Mucosa of rectum (tissue), 2 donors: ENCODE data around the gene LDLRAD1.
"Not testable (repeated sequence)": the region's sequence is repeated elsewhere in the genome, so short reads cannot be mapped to it uniquely, and the experiment has no call there.

Experiments used
- H3K27ac ChIP-seq, 2 donors: one replicate each; pipeline ENCODE4 v1.7.0; 2013; ENCODE audit warnings: inconsistent platforms in 2 of 2, low read depth in 2 of 2, low read length in 2 of 2
- H3K27me3 ChIP-seq, 2 donors: one replicate each; pipeline ENCODE4 v1.7.0; 2013; ENCODE audit warnings: low read length in 2 of 2; ENCODE audit not compliant: control insufficient read depth in 2 of 2, insufficient read depth in 2 of 2
- H3K36me3 ChIP-seq, 2 donors: one replicate each; pipeline ENCODE4 v1.7.0; 2013; ENCODE audit warnings: low read length in 2 of 2; ENCODE audit not compliant: control insufficient read depth in 2 of 2, insufficient read depth in 2 of 2
- H3K4me1 ChIP-seq, 2 donors: one replicate each; pipeline ENCODE4 v1.7.0; 2013; ENCODE audit warnings: low read length in 2 of 2, mild to moderate bottlenecking in 1 of 2; ENCODE audit not compliant: control insufficient read depth in 2 of 2, insufficient read depth in 2 of 2
- H3K4me3 ChIP-seq, 2 donors: one replicate each; pipeline ENCODE4 v1.7.0; 2013; ENCODE audit warnings: low read length in 2 of 2
- H3K9ac ChIP-seq, 2 donors: one replicate each; pipeline ENCODE4 v1.7.0; 2013; ENCODE audit warnings: low read length in 2 of 2, low read depth in 1 of 2, mild to moderate bottlenecking in 1 of 2
- H3K9me3 ChIP-seq, 2 donors: one replicate each; pipeline ENCODE4 v1.7.0; 2013; ENCODE audit warnings: low read length in 2 of 2; ENCODE audit not compliant: control insufficient read depth in 2 of 2
- donor health status: healthy.
- donor health status: Normal muscosa, but diverticular disease.

Gene LDLRAD1

DNA sequence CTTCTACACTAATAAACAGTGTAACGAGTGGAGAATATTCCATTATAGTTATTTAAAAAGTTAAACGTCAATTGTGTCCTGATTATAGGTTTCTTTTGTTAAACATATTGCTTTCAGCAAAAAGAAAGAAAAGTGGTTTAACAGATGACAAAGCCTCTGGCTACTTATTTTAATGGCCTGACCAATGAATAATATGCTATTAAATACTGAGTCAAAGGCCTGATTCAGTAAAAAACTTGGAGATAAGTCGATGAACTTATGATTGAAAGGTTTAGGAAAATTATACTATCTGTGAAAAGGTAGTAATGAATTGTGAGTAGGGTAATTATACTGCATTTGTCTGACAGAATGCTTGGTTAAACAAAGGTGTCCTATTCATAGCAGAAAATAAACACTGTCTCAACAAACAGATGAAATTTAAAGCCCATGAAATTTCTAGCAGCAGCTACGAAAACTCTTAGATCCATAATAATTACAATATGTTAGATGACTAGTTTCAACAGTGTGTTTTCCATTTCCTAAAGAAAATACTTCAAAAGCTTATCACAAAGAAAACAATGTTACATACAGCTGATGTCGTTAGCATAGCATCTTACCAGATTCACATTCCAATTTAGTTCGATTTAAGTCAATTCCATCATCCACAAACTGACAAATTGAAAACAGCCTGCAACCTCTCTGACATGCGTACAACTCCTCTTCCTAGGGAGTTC lies 28.8 kb upstream of the LDLRAD1 start:
- no peaks in the 10 kb centered on the region for H3K27me3 ChIP-seq
- no peak overlapping the region for H3K27ac ChIP-seq
- no peaks in the 10 kb centered on the region for H3K9me3 ChIP-seq
- peaks cover 11 to 27% of the 10 kb centered on the region in 2 donors for H3K36me3 ChIP-seq
- H3K4me1 ChIP-seq: peaks cover 26 to 28% of the 10 kb centered on the region in 2 donors
- no peak overlapping the region for H3K9ac ChIP-seq
- H3K4me3 ChIP-seq: no peak overlapping the region

GRCh38 chr1:54045496-54045895 lies 27.5 kb upstream of the LDLRAD1 start:
- Histone ChIP-seq H3K27me3 (no peaks in the 10 kb centered on the region), H3K27ac (no peak overlapping the region), H3K36me3 (peaks cover 24 to 40% of the 10 kb centered on the region in 2 donors), H3K9ac (no peak overlapping the region), H3K9me3 (no peaks in the 10 kb centered on the region), H3K4me3 (no peak overlapping the region), H3K4me1 (peaks cover 17% of the 10 kb centered on the region in 2 donors)

DNA sequence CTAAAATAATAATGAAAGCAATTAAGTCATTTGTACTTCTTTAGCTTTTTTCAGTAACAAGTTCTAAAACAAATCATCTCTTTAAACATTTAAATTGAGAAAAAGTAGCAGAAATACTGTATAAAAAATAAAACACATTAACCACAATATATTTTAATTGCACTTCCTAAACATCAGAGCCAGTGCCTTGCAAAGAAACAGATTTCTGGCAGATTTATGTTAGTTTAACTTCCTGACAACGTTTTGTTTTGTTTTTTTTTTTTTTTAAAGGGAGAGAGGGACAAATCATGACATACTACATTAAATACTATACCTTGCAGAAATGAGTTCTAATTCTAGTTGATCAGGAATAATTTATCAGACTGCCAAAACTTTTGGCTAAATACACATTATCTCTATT lies 23.8 kb upstream of the LDLRAD1 start:
- Histone ChIP-seq H3K4me1 (peaks cover 0 to under 1% of the 10 kb centered on the region in 2 donors), H3K36me3 (peaks cover 59 to 73% of the 10 kb centered on the region in 2 donors), H3K27me3 (no peaks in the 10 kb centered on the region), H3K4me3 (no peak overlapping the region), H3K27ac (no peak overlapping the region), H3K9me3 (no peaks in the 10 kb centered on the region), H3K9ac (no peak overlapping the region)

- Histone ChIP-seq H3K36me3 (peaks cover 77 to 86% of the 10 kb centered on the region in 2 donors), H3K4me3 (no peak overlapping the region), H3K9ac (no peak overlapping the region), H3K27ac (no peak overlapping the region), H3K4me1 (no peaks in the 10 kb centered on the region), H3K9me3 (no peaks in the 10 kb centered on the region), H3K27me3 (no peaks in the 10 kb centered on the region)
These were observed 19.5 kb upstream of the LDLRAD1 start for GRCh38 chr1:54037476-54037875.

DNA sequence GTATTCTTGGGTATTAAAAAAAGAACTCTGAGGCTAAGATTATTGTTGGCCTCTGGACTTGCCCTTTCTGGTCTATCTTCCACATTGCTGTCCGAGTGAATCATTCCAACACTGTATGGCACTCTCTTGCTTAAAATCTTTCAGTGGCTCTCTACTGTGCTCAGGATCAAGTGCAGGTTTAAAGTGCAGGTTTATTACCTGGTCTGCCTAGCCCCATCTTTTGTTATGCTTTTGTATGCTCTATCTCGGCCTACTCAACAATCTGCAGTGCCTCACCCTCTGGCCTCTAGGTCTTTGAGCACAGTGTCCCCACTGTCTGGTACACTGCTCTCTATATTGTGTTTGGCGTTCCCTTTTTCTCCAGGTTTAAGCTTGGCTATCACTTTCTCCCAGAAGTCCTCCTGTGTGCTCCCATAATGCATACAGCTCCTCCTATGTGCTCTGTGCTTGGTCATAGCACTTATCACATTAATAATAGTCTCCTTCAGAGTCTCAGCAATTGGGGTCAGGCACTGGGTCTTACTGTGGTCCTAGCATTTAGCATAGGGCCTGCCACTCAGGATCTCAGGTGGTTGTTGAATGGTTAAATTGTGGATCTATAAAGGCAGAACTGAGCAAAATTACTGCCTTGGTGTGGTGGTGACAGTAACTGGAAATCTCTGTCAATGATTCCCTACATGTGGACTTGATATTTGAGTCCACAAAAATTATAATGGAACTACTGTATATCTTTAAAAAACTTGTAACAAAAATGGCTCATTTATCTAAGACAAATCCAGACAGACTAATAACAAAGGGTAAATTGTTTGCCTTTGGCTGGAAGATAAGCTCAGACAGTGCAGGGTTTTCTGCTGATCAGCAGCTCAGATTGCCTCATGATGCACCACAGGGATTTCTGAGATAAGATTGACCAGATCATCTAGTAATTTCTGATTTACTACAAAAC lies 10.6 kb upstream of the LDLRAD1 start:
- Histone ChIP-seq H3K9me3 (no peaks in the 10 kb centered on the region), H3K9ac (no peak overlapping the region), H3K27ac (no peak overlapping the region), H3K4me3 (no peak overlapping the region), H3K36me3 (peaks cover 25 to 36% of the 10 kb centered on the region in 2 donors), H3K27me3 (no peaks in the 10 kb centered on the region), H3K4me1 (peaks cover 0 to 3% of the 10 kb centered on the region in 2 donors)

DNA sequence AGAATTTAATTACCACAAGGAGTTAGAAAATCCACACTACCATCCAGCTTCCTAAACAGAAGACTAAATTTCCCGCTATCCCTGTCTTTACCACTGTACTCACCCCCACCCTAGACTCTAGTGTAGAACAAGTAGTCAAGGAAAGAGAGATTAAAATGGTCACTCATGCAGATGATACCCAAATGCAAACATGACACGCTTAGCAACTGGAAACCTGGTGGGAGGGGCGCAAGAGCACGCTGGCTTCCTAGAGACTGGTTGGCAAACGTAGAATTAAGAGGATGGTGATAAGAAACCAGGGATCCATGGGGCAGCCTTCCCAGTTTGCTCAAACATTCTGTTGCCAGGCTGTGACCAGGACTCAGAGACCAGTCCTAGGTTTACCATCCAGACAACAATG lies 9.9 kb upstream of the LDLRAD1 start:
- no peaks in the 10 kb centered on the region for H3K9me3 ChIP-seq
- no peak overlapping the region for H3K27ac ChIP-seq
- H3K9ac ChIP-seq: no peak overlapping the region
- no peaks in the 10 kb centered on the region for H3K27me3 ChIP-seq
- peaks cover 0 to 3% of the 10 kb centered on the region in 2 donors for H3K4me1 ChIP-seq
- H3K4me3 ChIP-seq: no peak overlapping the region
- H3K36me3 ChIP-seq: peaks cover 22 to 33% of the 10 kb centered on the region in 2 donors

DNA sequence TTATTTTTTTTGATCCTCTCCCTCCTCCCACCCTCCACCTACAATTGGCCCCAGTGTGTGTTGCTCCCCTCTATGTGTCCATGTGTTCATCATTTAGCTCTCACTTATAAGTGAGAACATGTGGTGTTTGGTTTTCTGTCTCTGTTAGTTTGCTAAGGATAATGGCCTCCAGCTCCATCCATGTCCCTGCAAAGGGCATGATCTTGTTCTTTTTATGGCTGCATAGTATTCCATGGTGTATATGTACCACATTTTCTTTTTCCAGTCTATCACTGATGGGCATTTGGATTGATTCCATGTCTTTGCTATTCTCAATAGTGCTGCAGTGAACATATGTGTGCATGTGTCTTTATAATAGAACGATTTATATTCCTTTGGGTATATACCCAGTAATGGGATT lies 6.8 kb upstream of the LDLRAD1 start:
- not testable (repeated sequence) for H3K27ac ChIP-seq, H3K36me3 ChIP-seq, H3K9ac ChIP-seq, H3K4me3 ChIP-seq, H3K9me3 ChIP-seq, H3K4me1 ChIP-seq, H3K27me3 ChIP-seq

DNA sequence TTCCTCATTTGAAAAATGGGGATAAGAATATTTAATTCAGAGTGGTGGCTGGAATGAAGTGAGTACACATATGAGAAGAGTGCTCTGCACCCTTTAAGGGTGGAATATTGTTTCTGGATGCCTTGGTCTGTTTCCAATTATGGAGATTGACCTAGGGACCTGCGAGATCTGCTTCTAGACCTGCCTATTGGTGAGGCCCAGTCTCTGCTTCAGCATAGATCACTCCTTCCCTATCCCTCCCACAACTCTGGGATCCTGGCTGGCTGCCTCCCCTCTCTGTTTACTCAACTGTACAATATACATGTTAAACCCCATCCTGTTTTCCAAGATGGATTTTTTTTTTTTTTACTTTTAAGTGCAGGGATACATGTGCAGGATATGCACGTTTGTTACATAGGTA lies 6.4 kb upstream of the LDLRAD1 start:
- H3K27ac ChIP-seq: no peak overlapping the region
- peaks cover 0 to 3% of the 10 kb centered on the region in 2 donors for H3K4me1 ChIP-seq
- no peak overlapping the region for H3K9ac ChIP-seq
- no peaks in the 10 kb centered on the region for H3K9me3 ChIP-seq
- H3K4me3 ChIP-seq: no peak overlapping the region
- peaks cover 2 to 8% of the 10 kb centered on the region in 2 donors for H3K36me3 ChIP-seq
- H3K27me3 ChIP-seq: no peaks in the 10 kb centered on the region

GRCh38 chr1:54019562-54020176 lies 1.7 kb upstream of the LDLRAD1 start:
- H3K36me3 ChIP-seq, H3K4me3 ChIP-seq, H3K4me1 ChIP-seq, H3K27ac ChIP-seq, H3K9me3 ChIP-seq, H3K27me3 ChIP-seq, H3K9ac ChIP-seq: not testable (repeated sequence)

- H3K4me1 ChIP-seq: peaks cover 0 to 9% of the 10 kb centered on the region in 2 donors
- no peak overlapping the region for H3K27ac ChIP-seq
- H3K27me3 ChIP-seq: no peaks in the 10 kb centered on the region
- H3K9ac ChIP-seq: no peak overlapping the region
- H3K9me3 ChIP-seq: no peaks in the 10 kb centered on the region
- no peak overlapping the region for H3K4me3 ChIP-seq
- H3K36me3 ChIP-seq: no peaks in the 10 kb centered on the region
These were observed 649 bp upstream of the LDLRAD1 start for GRCh38 chr1:54018635-54019034.
